Activated naive CD8-positive, alpha-beta T cell treated with anti-CD3 and anti-CD28 coated beads, Interleukin-2, amount 10 ng/mL, durations not matched to agents 7 days and 5 days (primary cell): ENCODE data around the gene DNAJC9. TPM values are rescaled to one million over a fixed set of nuclear protein-coding genes. Genes with fewer than 3 reads are reported as not detected.
A peak's percentile ranks its signal among the peaks of the same experiment; 100 is the strongest.

Source experiments
- ATAC-seq: fragments of 150-1000 bp; cut with Tn5 transposase; one replicate; pipeline ENCODE4 v1.10.0; 2021; ENCODE audit warnings: low read depth, moderate library complexity
- POLR2A ChIA-PET: fragments of 350-600 bp; sonication (Branson Sonifier 250); formaldehyde crosslinking; loops from one replicate; lab custom pipeline; 2021; ENCODE audit warnings: antibody characterized with exemption; lab: Charles Lee
- DNase-seq: peaks from one replicate; pipeline ENCODE4 v3.0.0; 2021
- H3K27ac Mint-ChIP-seq: one replicate; pipeline ENCODE4 v1.8.0; 2022; ENCODE audit warnings: mild to moderate bottlenecking, mixed read lengths
- H3K27me3 Mint-ChIP-seq: one replicate; pipeline ENCODE4 v1.8.0; 2022; ENCODE audit warnings: mild to moderate bottlenecking, moderate library complexity, mixed read lengths
- H3K36me3 Mint-ChIP-seq: one replicate; pipeline ENCODE4 v1.8.0; 2021; ENCODE audit warnings: mild to moderate bottlenecking, mixed read lengths
- H3K4me1 Mint-ChIP-seq: one replicate; pipeline ENCODE4 v1.8.0; 2021; ENCODE audit warnings: mixed read lengths
- H3K4me3 Mint-ChIP-seq: one replicate; pipeline ENCODE4 v1.8.0; 2022; ENCODE audit warnings: mild to moderate bottlenecking, moderate library complexity, mixed read lengths
- H3K9me3 Mint-ChIP-seq: one replicate; pipeline ENCODE4 v1.8.0; 2021; ENCODE audit warnings: mixed read lengths
- total RNA-seq, 2 experiments: library from RNA; stranded (reverse); gene quantifications; one replicate each; pipeline ENCODE4 v1.2.3, GENCODE V29; 2021

DNAJC9 gene
- total RNA-seq, 2 experiments from 2014 or later = 50.1 to 51.8 TPM

DNA sequence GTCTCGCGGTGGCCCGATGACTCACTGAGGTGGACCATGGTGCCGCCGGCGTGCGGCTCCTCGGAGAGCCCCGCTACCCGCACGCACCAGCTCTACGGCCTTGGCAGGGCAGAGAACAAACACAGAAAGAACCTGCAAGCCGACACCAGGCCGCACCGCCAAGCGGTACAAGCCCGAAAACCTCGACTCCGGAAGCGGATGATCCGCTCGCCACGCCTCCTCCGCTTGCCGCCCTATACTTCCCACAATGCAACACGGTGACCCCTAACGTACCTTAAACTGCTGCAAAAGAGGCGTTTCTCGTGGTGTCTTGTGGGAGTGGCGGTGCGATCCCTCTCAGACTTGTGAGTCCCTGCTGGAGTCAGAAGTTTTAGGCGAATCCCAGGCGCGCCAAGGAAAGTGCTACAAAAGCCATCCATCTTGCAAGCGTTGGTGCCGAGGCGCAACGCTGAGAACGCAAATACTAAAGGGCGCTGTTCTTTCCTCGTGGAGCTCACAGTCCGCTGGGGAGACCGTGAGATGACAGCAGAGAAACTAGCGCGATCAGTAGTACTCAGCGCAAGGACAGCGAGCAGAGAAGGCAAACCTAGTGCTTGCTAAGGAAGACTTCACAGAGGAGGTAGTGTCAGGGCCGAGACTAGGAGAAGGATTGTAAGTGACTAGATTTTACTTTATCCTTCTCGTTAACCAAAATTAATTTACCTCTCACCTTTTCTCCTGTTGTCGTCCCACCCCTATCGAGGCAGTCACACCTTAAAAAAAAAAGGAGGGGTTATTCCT is 5.6 kb upstream of the DNAJC9 start, which contains the start of gene MRPS16:
TSS of gene MRPS16 (minus strand) at position 200 of the 780 bp plus-strand sequence. CDS start at position 38, 162 bp downstream.
- peak within 1 kb of the TSS; percentile 93 for H3K4me3 Mint-ChIP-seq
- DNase-seq = peak; percentile 91
- ATAC-seq = peak; percentile 78
- no peaks in the 10 kb centered on the region for H3K9me3 Mint-ChIP-seq
- H3K4me1 Mint-ChIP-seq = peaks cover 22% of the 10 kb centered on the region
- H3K36me3 Mint-ChIP-seq = peaks cover 10% of the 10 kb centered on the region
- peak within 1 kb of the TSS; percentile 82 for H3K27ac Mint-ChIP-seq
- POLR2A ChIA-PET = interaction anchor here (0.5 to 2.3 kb wide), 12 partner anchors 11 to 1166 kb away, joined by 3 to 13 read pairs (median 4); partner anchors contain the start of genes CFAP70, ECD, FAM149B1 and P4HA1
- no peaks in the 10 kb centered on the region for H3K27me3 Mint-ChIP-seq

DNA sequence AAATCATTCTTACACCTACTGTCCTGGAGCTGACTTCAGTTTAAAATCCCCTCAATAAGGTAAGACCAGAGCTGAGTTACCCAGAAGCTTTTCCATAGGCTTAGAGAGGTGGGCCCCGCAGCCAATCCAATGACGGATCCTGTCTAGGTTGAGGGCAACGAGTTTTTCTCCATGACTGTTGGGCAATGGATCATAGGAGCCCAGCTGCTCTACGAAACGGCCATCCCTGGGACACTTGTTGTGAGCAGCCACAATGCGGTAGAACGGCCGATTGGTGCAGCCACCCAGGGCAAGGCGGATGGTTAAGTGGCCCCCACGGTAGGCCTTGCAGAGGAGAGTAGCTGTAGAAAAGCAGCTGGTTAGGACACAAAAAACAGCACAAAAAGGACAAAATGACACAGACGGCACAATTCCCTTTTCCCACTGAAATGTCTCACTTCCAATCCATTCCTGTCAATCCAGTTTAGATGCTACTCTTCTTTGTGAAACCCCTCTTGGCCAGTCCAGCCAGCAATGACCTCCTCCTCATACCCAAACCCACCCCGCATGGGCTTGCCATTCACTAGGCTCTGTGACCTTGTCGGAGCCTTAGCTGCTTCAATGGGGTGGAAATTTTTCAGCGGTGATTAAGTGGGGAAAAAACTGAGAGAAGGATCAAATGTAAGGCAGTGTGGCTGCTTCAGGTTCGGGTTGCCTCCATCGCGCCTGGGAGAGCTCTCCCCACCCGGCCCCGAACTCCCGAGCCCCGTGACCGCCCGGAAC is 4.8 kb upstream of the DNAJC9 start:
- POLR2A ChIA-PET = interaction anchor here (0.6 to 2.3 kb wide), 10 partner anchors 10 to 243 kb away, joined by 3 to 13 read pairs (median 5); partner anchors contain the start of genes CFAP70, ECD, FAM149B1 and P4HA1
- no peak for DNase-seq
- peak overlapping the region; percentile 93 for H3K4me3 Mint-ChIP-seq
- ATAC-seq = peak; percentile 57
- H3K9me3 Mint-ChIP-seq = no peaks in the 10 kb centered on the region
- H3K4me1 Mint-ChIP-seq = peaks cover 25% of the 10 kb centered on the region
- H3K27me3 Mint-ChIP-seq = no peaks in the 10 kb centered on the region
- H3K27ac Mint-ChIP-seq = peak overlapping the region; percentile 82
- peaks cover 10% of the 10 kb centered on the region for H3K36me3 Mint-ChIP-seq

DNA sequence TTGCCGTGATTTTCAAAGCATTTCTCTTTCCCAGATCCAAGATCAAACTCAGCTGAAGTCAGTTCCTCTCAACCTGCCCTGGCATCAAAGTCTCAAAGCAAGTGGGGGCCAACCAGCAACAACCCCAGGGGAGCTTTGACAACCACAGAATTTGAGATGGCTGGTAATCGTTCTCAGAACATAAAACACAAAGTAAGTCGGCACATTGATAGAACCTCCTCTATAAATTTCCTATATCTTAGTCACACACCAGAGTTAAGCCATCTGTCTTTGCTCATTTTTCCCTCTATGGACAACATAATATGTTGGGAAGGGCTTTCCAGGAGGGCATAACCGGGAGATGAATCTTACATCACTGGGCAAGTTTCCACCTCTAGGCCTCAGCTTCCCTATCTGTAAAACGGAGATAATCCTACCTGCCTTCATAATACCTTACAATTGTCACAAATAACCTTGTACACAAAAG is 1.2 kb upstream of the DNAJC9 start:
- peak overlapping the region; percentile 28 for H3K4me3 Mint-ChIP-seq
- H3K4me1 Mint-ChIP-seq = peaks cover 48% of the 10 kb centered on the region
- no peaks in the 10 kb centered on the region for H3K9me3 Mint-ChIP-seq
- no peak for DNase-seq
- POLR2A ChIA-PET = interaction anchor here (2.0 to 2.7 kb wide), 3 partner anchors 80 to 247 kb away, joined by 13 to 20 read pairs (median 14); partner anchors contain the start of genes CFAP70, ECD, FAM149B1 and PPP3CB
- peak overlapping the region; percentile 97 for H3K27ac Mint-ChIP-seq
- H3K27me3 Mint-ChIP-seq = no peaks in the 10 kb centered on the region
- no peak for ATAC-seq
- peaks cover 40% of the 10 kb centered on the region for H3K36me3 Mint-ChIP-seq

DNA sequence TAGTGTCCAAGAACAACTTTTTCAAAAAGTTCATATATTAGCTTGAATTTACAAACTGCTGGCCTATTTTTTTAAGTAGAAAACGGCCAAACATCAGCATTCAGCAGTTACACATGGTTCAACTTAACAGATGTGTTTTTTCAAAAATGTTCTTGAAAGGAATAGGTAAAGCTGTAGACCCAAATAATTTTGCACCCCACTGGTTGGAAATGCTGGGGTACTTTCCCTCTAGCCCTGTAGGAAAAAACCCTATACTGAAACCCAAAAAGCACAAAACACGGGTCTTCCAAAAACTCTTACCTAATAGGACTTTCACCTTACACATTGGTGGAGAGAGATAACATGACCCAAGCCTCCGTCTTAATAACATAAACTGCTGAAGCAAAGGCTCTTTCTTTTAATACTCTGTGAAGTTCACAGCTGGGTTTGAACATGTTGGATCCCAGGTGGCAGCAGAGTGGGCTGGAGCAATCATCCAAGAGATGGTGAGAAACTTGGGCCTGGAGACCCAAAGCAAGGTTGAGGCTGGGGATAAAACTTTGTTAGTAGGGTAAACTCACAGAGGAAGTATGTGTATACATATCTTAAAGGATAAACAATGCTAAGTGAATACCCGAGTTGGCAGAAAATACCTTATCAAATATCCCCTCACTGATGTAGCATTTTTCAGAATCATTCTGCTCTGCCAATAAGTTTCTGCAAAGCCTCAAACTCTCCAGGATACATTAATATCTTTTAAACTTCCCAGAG is 629 bp upstream of the DNAJC9 start:
- H3K9me3 Mint-ChIP-seq = no peaks in the 10 kb centered on the region
- ATAC-seq (no peak), DNase-seq (no peak)
- peak overlapping the region; percentile 97 for H3K27ac Mint-ChIP-seq
- POLR2A ChIA-PET = interaction anchor here (0.5 to 2.7 kb wide), 21 partner anchors 9 to 974 kb away, joined by 3 to 20 read pairs (median 5); partner anchors contain the start of genes ANXA7, CFAP70, CHCHD1 and DDIT4
- H3K4me1 Mint-ChIP-seq = peaks cover 52% of the 10 kb centered on the region
- H3K27me3 Mint-ChIP-seq = no peaks in the 10 kb centered on the region
- H3K36me3 Mint-ChIP-seq = peaks cover 46% of the 10 kb centered on the region
- peak overlapping the region; percentile 100 for H3K4me3 Mint-ChIP-seq

DNA sequence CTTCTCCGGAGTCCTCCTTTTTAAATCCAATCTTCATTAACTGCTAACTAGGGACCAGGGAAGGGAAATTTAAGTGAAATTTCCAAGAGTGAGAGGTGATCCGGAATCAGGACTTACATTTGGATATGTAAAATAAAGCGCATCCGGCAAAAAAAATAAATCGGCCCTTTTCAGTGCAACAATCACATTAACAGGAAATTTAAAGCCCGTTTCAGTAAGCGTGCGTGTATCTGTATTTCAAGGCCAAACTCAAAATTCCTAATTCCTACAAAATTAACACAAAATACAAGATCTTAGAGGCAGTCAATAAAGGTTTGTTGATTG is 771 bp downstream of the DNAJC9 start:
- H3K9me3 Mint-ChIP-seq = no peaks in the 10 kb centered on the region
- peaks cover 50% of the 10 kb centered on the region for H3K36me3 Mint-ChIP-seq
- H3K27ac Mint-ChIP-seq = peak overlapping the region; percentile 97
- peak overlapping the region; percentile 100 for H3K4me3 Mint-ChIP-seq
- no peaks in the 10 kb centered on the region for H3K27me3 Mint-ChIP-seq
- peaks cover 57% of the 10 kb centered on the region for H3K4me1 Mint-ChIP-seq
- no peak for DNase-seq
- POLR2A ChIA-PET = interaction anchor here (0.6 to 2.7 kb wide), 19 partner anchors 8 to 973 kb away, joined by 3 to 20 read pairs (median 5); partner anchors contain the start of genes ANXA7, CFAP70, CHCHD1 and DDIT4
- ATAC-seq = no peak

DNA sequence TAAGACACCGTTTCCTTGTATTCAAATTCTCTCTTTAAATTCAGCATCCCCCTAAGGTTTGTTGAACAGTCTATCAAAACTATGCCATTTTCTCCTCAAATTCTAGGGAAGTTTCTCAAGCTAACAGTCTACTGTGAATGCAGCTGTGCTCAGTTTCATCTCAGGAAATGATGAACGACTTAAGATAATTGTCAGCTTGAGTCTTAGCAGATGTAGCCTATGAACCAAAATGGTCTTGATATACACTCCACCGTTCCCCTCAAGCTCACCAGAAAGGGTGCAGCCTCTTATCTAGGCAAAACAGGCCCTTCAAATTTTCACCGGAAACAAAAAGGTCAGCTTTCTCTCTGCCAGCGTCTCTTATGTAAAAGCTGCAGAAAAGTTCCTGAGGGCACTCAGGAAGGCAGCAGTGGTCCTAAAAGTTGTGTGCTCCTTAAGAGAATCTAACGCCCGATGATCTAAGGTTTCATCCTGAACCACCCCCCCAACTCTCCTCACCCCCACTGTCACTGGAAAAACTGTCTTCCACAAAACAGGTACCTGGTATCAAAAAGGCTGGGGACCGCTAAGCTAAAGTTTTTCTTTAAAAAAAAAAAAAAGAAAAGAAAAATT is 2.1 kb downstream of the DNAJC9 start:
- Mint-ChIP-seq H3K9me3 (no peaks in the 10 kb centered on the region), H3K4me1 (peaks cover 53% of the 10 kb centered on the region), H3K27ac (peak overlapping the region; percentile 71), H3K36me3 (peaks cover 51% of the 10 kb centered on the region), H3K4me3 (peak overlapping the region; percentile 100), H3K27me3 (no peaks in the 10 kb centered on the region)
- DNase-seq (no peak), ATAC-seq (no peak)
- POLR2A ChIA-PET = interaction anchor here (1.0 kb wide), 1 partner anchor 168 kb away, joined by 8 read pairs; no protein-coding TSS in a partner anchor

DNA sequence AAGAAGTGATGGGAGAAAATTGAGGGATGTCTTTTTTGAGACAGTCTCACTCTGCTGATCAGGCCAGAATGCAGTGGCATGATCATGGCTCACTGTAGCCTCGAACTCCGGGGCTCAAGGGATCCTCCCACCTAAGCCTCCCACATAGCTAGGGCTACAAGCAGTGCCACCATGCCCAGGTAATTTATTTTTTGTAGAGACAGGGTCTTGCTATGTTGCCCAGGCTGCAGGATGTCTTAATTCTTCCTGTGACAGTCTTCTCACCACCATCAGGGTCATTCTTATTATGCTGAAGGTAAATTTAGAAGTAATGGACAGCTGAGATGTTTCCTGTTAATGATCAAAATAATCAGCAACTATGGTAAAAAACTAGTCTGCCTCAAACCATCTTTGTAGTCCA is 7.1 kb downstream of the DNAJC9 start:
- no peak for ATAC-seq
- Mint-ChIP-seq H3K4me1 (peaks cover 32% of the 10 kb centered on the region), H3K27ac (no peak overlapping the region), H3K9me3 (no peaks in the 10 kb centered on the region), H3K27me3 (no peaks in the 10 kb centered on the region), H3K36me3 (peaks cover 38% of the 10 kb centered on the region), H3K4me3 (no peak overlapping the region)
- POLR2A ChIA-PET = no interaction called here
- no peak for DNase-seq

DNA sequence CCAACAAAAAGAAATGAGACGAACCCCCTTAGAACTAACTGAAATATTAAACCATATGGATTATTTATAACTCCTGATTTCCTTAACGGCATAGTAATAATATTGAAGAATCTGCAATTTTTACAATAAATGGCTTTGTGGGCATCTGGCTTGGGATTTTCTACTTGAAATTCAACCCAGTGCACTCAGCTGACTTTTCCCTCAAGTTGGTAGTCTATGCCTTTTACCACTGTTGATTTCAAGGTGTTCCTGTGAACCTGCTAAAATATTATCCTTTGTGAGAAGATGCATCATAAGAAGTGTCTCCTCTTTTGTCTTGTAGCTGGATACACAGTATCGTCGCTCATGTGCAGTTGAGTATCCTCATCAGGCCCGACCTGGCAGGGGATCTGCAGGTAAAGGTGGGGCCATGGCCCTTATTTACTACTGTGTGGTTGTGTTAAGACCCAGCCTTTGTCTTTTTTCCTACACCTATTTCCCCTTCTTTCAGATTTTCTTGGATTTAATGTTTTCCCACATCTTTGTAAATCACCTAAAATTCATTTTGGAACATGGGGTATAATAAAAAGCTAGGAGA is 8.0 kb downstream of the DNAJC9 start:
- peaks cover 34% of the 10 kb centered on the region for H3K36me3 Mint-ChIP-seq
- peaks cover 25% of the 10 kb centered on the region for H3K4me1 Mint-ChIP-seq
- no peak overlapping the region for H3K27ac Mint-ChIP-seq
- H3K9me3 Mint-ChIP-seq = no peaks in the 10 kb centered on the region
- H3K4me3 Mint-ChIP-seq = no peak overlapping the region
- ATAC-seq = no peak
- no peak for DNase-seq
- POLR2A ChIA-PET = interaction anchor here (0.7 to 2.1 kb wide), 3 partner anchors 8 to 14 kb away, joined by 4 to 14 read pairs (median 7); partner anchors contain the start of genes DNAJC9 and MRPS16
- H3K27me3 Mint-ChIP-seq = no peaks in the 10 kb centered on the region

DNA sequence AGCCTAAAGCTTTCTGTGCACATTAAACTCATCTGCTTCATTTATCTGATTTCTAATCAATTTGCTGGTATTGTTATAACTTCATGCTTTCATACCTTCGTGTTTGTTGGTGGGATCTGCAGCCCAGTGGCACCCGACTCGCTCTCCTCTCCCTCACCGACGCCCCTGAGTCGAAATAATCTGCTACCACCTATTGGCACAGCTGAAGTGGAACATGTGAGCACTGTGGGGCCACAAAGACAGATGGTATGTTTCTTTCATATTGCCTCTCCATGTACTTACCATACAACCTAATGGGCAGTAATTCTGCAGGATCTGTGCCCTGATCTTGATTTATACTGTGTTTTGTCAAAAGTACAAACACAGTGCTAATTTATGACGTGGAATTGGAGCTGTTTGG is 12.4 kb downstream of the DNAJC9 start:
- DNase-seq (no peak), ATAC-seq (no peak)
- peaks cover 1% of the 10 kb centered on the region for H3K4me1 Mint-ChIP-seq
- H3K27ac Mint-ChIP-seq = no peak overlapping the region
- POLR2A ChIA-PET = no interaction called here
- H3K27me3 Mint-ChIP-seq = no peaks in the 10 kb centered on the region
- no peaks in the 10 kb centered on the region for H3K9me3 Mint-ChIP-seq
- H3K4me3 Mint-ChIP-seq = no peak overlapping the region
- peaks cover 14% of the 10 kb centered on the region for H3K36me3 Mint-ChIP-seq

DNA sequence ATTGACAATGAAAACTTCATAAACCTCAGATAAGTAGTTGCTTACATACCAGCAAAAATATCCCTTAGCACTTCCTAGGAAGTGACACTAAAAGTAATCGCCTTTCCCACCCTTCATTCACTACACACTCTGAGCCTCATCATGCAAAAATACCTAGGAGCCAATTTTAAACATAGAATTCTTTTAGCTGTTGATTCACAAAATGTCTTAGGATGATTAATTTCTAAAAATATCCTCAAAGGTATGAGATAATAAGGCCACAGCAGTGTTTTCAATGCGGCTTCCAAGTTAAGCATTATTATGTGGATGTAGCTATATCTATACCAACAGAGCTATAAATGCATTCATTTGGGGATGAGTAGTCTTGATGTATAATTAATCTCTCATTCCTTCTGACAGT is 13.2 kb downstream of the DNAJC9 start:
- H3K4me1 Mint-ChIP-seq = peaks cover 1% of the 10 kb centered on the region
- no peak for DNase-seq
- peaks cover 12% of the 10 kb centered on the region for H3K36me3 Mint-ChIP-seq
- POLR2A ChIA-PET = interaction anchor here (0.6 kb wide), 1 partner anchor 63 kb away, joined by 5 read pairs; no protein-coding TSS in a partner anchor
- H3K4me3 Mint-ChIP-seq = no peak overlapping the region
- no peaks in the 10 kb centered on the region for H3K27me3 Mint-ChIP-seq
- no peak for ATAC-seq
- H3K27ac Mint-ChIP-seq = no peak overlapping the region
- no peaks in the 10 kb centered on the region for H3K9me3 Mint-ChIP-seq

DNA sequence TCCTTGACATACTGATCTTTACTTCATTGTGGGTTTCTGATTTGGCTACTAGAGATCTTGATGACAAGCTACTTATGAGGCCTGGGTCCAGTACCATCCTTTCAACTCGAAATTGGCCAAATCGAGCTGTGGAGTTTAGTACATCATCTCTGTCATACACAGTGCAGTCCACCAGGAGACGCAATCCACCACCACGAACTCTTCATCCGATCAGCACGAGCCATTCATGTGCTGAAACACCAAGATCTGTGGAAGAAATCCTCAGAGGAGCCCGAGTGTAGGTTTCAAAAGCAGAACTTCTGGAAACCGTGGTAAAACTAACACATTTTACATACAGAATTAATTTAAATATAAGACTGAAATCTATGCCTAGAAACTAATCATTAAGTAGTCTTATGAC is 14.2 kb downstream of the DNAJC9 start:
- DNase-seq = no peak
- Mint-ChIP-seq H3K4me1 (peaks cover 1% of the 10 kb centered on the region), H3K27me3 (no peaks in the 10 kb centered on the region), H3K4me3 (no peak overlapping the region), H3K9me3 (no peaks in the 10 kb centered on the region), H3K36me3 (peaks cover 11% of the 10 kb centered on the region), H3K27ac (no peak overlapping the region)
- POLR2A ChIA-PET = no interaction called here
- ATAC-seq = no peak

DNA sequence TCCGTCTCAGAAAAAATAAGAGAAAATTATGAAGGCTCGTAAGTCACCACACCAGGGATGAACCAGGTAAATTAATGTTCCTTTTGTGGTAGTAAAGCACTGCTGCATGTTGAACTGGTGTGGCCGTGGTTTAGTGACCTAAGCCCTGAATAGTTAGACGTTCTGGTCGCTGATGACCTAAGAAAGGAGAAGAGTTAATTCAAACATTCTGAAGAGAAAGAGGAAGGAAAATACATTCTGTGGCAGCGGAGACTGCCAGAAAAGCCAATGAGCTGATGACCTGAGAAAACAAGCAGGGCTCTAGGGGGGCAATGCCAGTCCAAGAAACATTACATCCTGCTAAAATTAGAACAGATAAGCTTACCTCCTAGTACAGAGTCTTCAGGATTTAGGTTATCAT is 17.5 kb downstream of the DNAJC9 start:
- Mint-ChIP-seq H3K27me3 (no peaks in the 10 kb centered on the region), H3K27ac (no peak overlapping the region), H3K4me1 (no peaks in the 10 kb centered on the region), H3K9me3 (no peaks in the 10 kb centered on the region), H3K36me3 (peaks cover 7% of the 10 kb centered on the region), H3K4me3 (no peak overlapping the region)
- POLR2A ChIA-PET = interaction anchor here (0.8 kb wide), 2 partner anchors 9 to 129 kb away, joined by 3 to 4 read pairs; partner anchors contain the start of gene CFAP70
- ATAC-seq (no peak), DNase-seq (no peak)
